NT2/D1 (cell line): ENCODE data around the gene PGA5.

Source experiments
- YY1 ChIP-seq: IDR thresholded peaks from 2 replicates; pipeline ENCODE4 v1.6.1; 2011; ENCODE audit not compliant: insufficient read length, insufficient read depth
- ZNF274 ChIP-seq: IDR thresholded peaks from 2 replicates; pipeline ENCODE4 v1.6.1; 2011; ENCODE audit warnings: mild to moderate bottlenecking, low read depth, low read length

DNA sequence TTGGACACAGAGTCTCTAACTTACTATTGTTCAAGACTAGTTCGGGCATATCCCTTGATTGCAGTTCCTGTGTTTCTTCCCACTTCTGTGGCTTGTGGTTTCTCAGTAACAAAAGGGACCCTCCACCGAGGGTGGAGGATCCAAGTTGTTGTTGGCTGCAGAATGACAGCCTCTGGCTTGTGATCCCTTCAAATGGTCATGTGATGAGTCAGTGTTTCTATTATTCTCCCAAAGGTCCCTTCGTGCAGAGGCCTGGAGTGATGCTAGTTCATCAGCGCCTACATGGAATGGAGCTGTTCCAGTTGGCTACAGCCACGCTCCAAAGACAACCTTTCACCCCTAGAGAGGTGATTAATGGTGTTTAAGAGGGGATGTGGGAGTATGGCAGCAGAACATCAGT is 56.8 kb downstream of the PGA5 start:
- TF ChIP-seq YY1 (no peak), ZNF274 (no peak)
